Smooth muscle cell (in vitro differentiated cells): ENCODE results near the gene ADAMTSL5. TPM values are rescaled to one million over a fixed set of nuclear protein-coding genes. Genes with fewer than 3 reads are reported as not detected.
"Not testable (repeated sequence)": the region's sequence is repeated elsewhere in the genome, so short reads cannot be mapped to it uniquely, and the experiment has no call there.

Experiments
- DNase-seq: peaks from one replicate; lab custom pipeline; 2025; ENCODE audit not compliant: unreplicated experiment; lab: John Stamatoyannopoulos, UW
- H2AFZ ChIP-seq: fragments of 200-600 bp; sonication (generic); 2 replicates; pipeline ENCODE4 v1.6.0; 2016; ENCODE audit warnings: antibody characterized with exemption, low read depth, mild to moderate bottlenecking
- H3F3A ChIP-seq: fragments of 200-600 bp; sonication (generic); 2 replicates; pipeline ENCODE4 v1.6.0; 2017; ENCODE audit warnings: antibody characterized with exemption, low read depth
- H3K27ac ChIP-seq: fragments of 200-600 bp; sonication (generic); 2 replicates; pipeline ENCODE4 v1.5.1; 2016; ENCODE audit warnings: low read depth, mild to moderate bottlenecking
- H3K27me3 ChIP-seq: fragments of 200-600 bp; sonication (generic); 2 replicates; pipeline ENCODE4 v1.6.1; 2016; ENCODE audit warnings: low read depth, mild to moderate bottlenecking
- H3K36me3 ChIP-seq: fragments of 200-600 bp; sonication (generic); 2 replicates; pipeline ENCODE4 v1.5.1; 2016; ENCODE audit warnings: low read depth
- H3K4me1 ChIP-seq: fragments of 200-600 bp; sonication (generic); 2 replicates; pipeline ENCODE4 v1.5.1; 2016; ENCODE audit warnings: low read depth
- H3K4me2 ChIP-seq: fragments of 200-600 bp; sonication (generic); 2 replicates; pipeline ENCODE4 v1.6.0; 2016; ENCODE audit warnings: mild to moderate bottlenecking
- H3K4me3 ChIP-seq: fragments of 200-600 bp; sonication (generic); 2 replicates; pipeline ENCODE4 v1.5.1; 2016; ENCODE audit warnings: mild to moderate bottlenecking
- H3K79me2 ChIP-seq: fragments of 200-600 bp; sonication (generic); 2 replicates; pipeline ENCODE4 v1.6.0; 2016; ENCODE audit warnings: low read depth, mild to moderate bottlenecking
- H3K9ac ChIP-seq: fragments of 200-600 bp; sonication (generic); 2 replicates; pipeline ENCODE4 v1.6.0; 2016; ENCODE audit warnings: low read depth
- H3K9me3 ChIP-seq: fragments of 200-600 bp; sonication (generic); replicated peaks from 2 replicates; pipeline ENCODE4 v1.5.1; 2016; ENCODE audit warnings: low read depth
- H4K20me1 ChIP-seq: fragments of 200-600 bp; sonication (generic); 2 replicates; pipeline ENCODE4 v1.6.0; 2016; ENCODE audit warnings: low read depth
- CTCF ChIP-seq: fragments of 200-600 bp; sonication (generic); IDR thresholded peaks from 2 replicates; pipeline ENCODE4 v1.5.1; 2017; ENCODE audit warnings: borderline replicate concordance, mild to moderate bottlenecking, antibody characterized with exemption; ENCODE audit not compliant: insufficient read depth, poor library complexity, severe bottlenecking
- WGBS: methylation state at CpG from one replicate; pipeline ENCODE4 v1.1.7; 2016; ENCODE audit warnings: low lambda C conversion rate; 5-methylcytosine and 5-hydroxymethylcytosine counted together
- polyA plus RNA-seq: library from polyadenylated mRNA; unstranded; fragments of >200 nt; fragmentation: Nextera tagmentation; extraction: Ambion mirVana; gene quantifications from 2 replicates; pipeline ENCODE4 v1.2.1, GENCODE V29; 2016
- total RNA-seq: library from RNA; depleted of rRNA; stranded (reverse); fragments of >200 nt; gene quantifications from 2 replicates; pipeline ENCODE4 v1.2.3, GENCODE V29; 2014

ADAMTSL5 gene
- total and polyA plus RNA-seq, 2 experiments from 2014 or later: 16.4 to 24.3 TPM

GRCh38 chr19:1549332-1549945 lies 36.6 kb upstream of the ADAMTSL5 start:
- Histone ChIP-seq H3F3A (no peaks in the 10 kb centered on the region), H3K4me1 (no peaks in the 10 kb centered on the region), H3K36me3 (no peaks in the 10 kb centered on the region), H4K20me1 (peaks cover 24% of the 10 kb centered on the region), H3K4me2 (no peak overlapping the region), H3K9ac (no peak overlapping the region), H3K79me2 (no peaks in the 10 kb centered on the region), H3K4me3 (no peak overlapping the region), H2AFZ (no peak overlapping the region), H3K27ac (no peak overlapping the region), H3K27me3 (no peaks in the 10 kb centered on the region), H3K9me3 (no peaks in the 10 kb centered on the region)
- TF ChIP-seq CTCF: no peak
- no peak for DNase-seq
- WGBS: 94% methylated on average over 2 of the region's 4 CpGs

- Histone ChIP-seq H4K20me1 (no peaks in the 10 kb centered on the region), H3K4me3 (no peak overlapping the region), H3K4me2 (no peak overlapping the region), H3K9me3 (no peaks in the 10 kb centered on the region), H2AFZ (no peak overlapping the region), H3K4me1 (no peaks in the 10 kb centered on the region), H3K27me3 (peaks cover 2% of the 10 kb centered on the region), H3K36me3 (no peaks in the 10 kb centered on the region), H3K27ac (no peak overlapping the region), H3K9ac (no peak overlapping the region), H3F3A (no peaks in the 10 kb centered on the region), H3K79me2 (no peaks in the 10 kb centered on the region)
- no peak for DNase-seq
- no peak for TF ChIP-seq CTCF
- WGBS: 48% methylated on average over 17 of the region's 17 CpGs
Observed at GRCh38 chr19:1540365-1540925, 27.6 kb upstream of the ADAMTSL5 start.

GRCh38 chr19:1539749-1540148 lies 26.9 kb upstream of the ADAMTSL5 start:
- not testable (repeated sequence) for H3K27me3 ChIP-seq
- WGBS: 94% methylated on average over 11 of the region's 11 CpGs

GRCh38 chr19:1538978-1539377 lies 26.2 kb upstream of the ADAMTSL5 start:
- no peaks in the 10 kb centered on the region for H3F3A ChIP-seq
- H3K9ac ChIP-seq: no peak overlapping the region
- no peak overlapping the region for H3K4me2 ChIP-seq
- no peaks in the 10 kb centered on the region for H3K36me3 ChIP-seq
- TF ChIP-seq CTCF: no peak
- no peak overlapping the region for H3K4me3 ChIP-seq
- no peak for DNase-seq
- no peaks in the 10 kb centered on the region for H3K4me1 ChIP-seq
- WGBS: 63% methylated on average over 15 of the region's 15 CpGs
- H3K27me3 ChIP-seq: peaks cover 2% of the 10 kb centered on the region
- no peak overlapping the region for H3K27ac ChIP-seq
- no peaks in the 10 kb centered on the region for H3K9me3 ChIP-seq
- no peaks in the 10 kb centered on the region for H3K79me2 ChIP-seq
- no peak overlapping the region for H2AFZ ChIP-seq
- H4K20me1 ChIP-seq: no peaks in the 10 kb centered on the region

More at GRCh38 chr19:1539749-1540148, 26.9 kb upstream of the ADAMTSL5 start:
- H3K79me2 ChIP-seq, H3F3A ChIP-seq, H4K20me1 ChIP-seq, H3K4me2 ChIP-seq, H3K36me3 ChIP-seq, H2AFZ ChIP-seq, H3K4me1 ChIP-seq, H3K9ac ChIP-seq, H3K9me3 ChIP-seq, DNase-seq, H3K27ac ChIP-seq, H3K4me3 ChIP-seq: not testable (repeated sequence)

GRCh38 chr19:1535699-1536098 lies 22.9 kb upstream of the ADAMTSL5 start:
- H3K27me3 ChIP-seq, H4K20me1 ChIP-seq, H3K9ac ChIP-seq, H3K79me2 ChIP-seq, H3K27ac ChIP-seq, H3F3A ChIP-seq, DNase-seq, H3K4me3 ChIP-seq, H3K4me1 ChIP-seq, H2AFZ ChIP-seq, H3K4me2 ChIP-seq, H3K9me3 ChIP-seq, H3K36me3 ChIP-seq: not testable (repeated sequence)
- 96% methylated on average over 7 of the region's 7 CpGs for WGBS
